ENCODE data around the gene FGF19. TPM values are rescaled to one million over a fixed set of nuclear protein-coding genes. Genes with fewer than 3 reads are reported as not detected.
"Not testable (repeated sequence)": the region's sequence is repeated elsewhere in the genome, so short reads cannot be mapped to it uniquely, and the experiment has no call there.

The FGF19 gene
- total RNA-seq, 1 experiment from 2014 or later = 0.17 TPM

DNA sequence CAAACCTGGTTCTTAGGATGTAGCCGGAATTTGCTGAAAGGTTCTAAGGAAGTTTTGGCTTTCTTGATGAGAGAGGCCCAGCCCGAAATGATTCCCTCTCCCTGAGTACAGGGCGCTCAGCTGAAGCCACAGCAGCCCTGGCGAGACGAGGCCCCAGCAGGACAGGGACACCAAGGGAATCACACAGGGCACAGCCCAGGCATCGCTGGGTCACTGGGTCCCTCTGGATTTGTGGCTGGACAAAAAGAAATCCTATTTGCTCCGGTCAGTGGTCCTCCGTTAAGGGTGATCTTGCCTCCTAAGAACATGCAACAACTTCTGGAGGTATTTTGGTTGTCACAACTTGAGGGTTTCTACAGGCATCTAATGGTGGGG, 6.4 kb downstream of the FGF19 start:
- no peak for DNase-seq (ENCODE audit: extremely low read depth, low read depth)

DNA sequence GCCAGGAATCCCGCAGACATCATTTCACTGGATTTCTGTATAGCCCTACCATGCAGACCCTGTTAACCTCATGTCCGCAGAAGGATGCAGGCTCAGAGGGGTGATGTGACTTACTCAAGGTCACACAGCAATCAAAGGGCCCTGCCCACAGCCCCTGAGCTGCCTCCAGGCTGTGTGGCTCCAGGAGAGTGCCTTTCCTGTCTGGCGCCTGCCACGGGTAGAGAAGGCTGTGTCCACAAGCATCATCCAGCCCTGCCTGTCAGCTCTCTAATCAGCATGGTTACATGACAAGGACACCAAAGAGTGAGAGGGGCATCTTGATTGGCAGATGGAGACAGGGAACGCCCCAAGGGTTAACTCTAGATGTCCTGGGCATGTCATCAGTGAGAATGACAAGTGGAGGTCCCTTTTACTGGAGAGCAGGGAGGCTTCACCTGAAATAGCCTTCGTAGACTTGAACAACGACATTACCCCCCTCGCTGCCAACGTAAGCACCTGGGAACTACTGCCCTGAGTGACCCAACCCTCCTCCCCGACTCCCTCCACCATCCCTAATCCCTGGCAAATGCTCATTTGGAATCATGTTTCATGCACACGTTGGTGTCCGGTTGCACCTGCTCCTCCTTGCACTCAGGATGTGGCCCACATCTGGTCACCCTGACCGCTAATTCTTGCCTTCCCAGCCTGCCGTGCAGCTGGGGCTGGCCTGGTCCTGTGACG, 6.9 kb downstream of the FGF19 start:
- no peak for DNase-seq (ENCODE audit: extremely low read depth, low read depth)

DNA sequence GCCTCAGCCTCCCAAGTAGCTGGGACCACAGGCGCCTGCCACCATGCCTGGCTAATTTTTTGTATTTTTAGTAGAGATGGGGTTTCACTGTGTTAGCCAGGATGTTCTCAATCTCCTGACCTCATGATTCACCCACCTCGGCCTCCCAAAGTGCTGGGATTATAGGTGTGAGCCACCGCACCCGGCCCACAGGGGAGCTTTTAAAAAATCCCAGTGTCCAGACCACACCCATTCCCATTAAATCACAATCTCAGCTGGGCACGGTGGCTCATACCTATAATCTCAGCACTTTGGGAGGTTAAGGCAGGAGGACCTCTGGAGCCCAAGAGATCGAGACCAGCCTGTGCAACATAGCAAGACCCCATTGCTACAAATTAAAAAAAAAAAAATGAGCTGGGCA, 7.8 kb downstream of the FGF19 start:
- not testable (repeated sequence) for DNase-seq (ENCODE audit: extremely low read depth, low read depth)

DNA sequence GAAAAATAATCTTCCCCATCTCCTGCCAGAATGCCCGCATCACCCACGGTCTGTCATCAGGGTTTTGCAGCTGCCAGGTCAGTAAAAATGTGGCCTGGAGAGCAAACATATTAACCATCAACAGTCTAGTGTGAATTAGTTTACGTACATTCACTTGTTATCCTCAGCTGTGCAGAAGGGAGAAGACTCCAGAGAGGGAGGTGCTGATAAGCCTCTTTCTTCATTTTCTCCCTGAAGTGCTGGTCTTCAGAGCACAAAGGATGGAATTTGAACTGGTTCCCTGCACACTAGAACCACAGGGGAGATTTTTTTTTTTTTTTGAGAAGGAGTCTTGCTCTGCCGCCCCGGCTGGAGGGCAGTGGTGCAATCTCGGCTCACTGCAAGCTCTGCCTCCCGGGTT, 8.2 kb downstream of the FGF19 start:
- no peak for DNase-seq (ENCODE audit: extremely low read depth, low read depth)

DNA sequence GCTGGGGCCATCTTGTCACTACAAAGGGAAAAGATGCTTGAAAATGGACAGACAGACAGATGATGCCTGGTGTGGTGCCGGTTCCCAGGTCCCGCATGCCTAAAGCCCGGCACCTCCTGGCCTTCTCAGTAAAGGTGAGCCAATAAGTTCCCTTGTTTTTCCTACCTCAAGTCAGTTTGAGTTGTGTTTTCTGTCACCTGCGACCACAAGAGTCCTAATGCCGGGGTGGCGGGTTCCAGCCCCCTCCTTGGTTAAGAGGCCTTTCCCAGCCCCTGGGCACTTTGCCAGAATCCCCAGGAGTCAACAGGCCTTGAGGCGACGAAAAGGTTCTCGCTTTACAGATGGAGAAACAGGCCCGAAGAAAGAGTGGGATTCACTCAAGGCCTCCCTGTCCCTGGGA, 9.0 kb downstream of the FGF19 start:
- DNase-seq (ENCODE audit: extremely low read depth, low read depth) = no peak

DNA sequence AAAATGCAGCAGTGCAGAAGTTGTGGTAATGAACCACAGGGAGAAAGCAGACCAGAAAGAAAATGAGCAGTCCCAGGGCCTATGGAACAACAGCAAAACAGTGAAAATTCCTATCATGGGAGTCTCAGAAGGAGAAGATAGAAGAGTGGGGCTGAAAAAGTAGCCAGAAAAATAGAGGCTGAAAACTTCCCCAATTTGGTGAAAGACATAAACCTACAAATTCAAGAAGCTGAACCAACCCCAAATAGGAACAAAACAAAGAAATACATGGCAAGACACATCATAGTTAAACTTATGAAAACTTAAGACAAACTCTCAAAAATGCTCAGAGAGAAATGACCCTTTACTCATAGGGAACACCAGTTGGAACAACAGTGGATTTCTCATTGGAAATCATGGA, 11.4 kb downstream of the FGF19 start:
- no peak for DNase-seq (ENCODE audit: extremely low read depth, low read depth)

DNA sequence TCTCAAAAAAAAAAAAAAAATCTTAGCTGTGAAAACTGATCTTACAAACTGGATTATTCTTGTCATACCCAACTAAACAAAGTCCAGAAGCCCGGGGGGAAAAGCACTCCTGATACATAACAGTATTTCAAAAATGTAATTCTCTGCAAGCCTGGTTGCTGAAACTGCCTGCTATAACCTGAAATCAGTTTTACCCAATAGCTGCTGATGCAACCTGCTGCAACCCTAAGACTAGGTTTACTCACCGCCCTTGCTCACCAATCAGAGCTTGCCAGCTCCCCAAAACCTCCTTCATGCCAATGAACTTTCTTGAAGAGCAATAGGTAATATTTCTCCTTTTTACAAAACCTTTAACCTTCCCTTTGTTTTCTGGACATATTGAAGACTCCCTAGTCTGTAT, 12.4 kb downstream of the FGF19 start:
- DNase-seq (ENCODE audit: extremely low read depth, low read depth) = no peak

DNA sequence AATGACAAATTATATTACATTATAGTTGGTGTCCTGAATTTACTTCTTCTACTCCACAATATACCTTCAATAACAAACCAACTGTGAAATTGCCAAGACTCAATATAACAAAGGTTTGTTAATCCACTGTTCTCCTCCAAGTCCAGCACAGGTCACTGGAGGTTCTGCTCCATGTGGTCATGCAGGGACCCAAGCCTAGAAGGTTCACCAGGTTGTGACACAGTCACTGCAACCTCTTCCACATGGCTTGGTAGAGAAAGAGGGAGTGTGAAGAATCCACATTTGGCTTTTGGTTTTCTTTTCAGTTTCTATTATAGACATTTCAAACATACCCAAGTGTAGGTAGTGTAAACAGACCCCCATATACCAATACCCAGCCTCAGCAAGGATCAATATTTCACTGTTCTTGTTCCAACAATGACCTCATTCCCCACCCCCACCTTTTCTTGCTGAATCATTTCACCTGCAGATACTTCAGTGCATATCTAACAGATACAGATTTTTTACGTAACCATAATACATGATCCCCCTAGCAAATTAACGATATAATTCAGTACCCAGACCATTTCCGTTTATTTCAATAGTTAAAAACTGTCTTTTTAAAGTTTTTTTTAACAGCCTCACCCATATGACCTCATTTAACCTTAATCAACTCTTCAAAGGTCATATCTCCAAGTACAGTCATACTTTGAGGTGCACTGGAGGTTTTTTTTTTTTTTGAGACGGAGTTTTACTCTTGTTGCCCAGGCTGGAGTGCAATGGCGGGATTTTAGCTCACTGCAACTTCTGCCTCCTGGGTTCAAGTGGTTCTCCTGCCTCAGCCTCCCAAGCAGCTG, 14.1 kb downstream of the FGF19 start:
- no peak for DNase-seq (ENCODE audit: extremely low read depth, low read depth)

DNA sequence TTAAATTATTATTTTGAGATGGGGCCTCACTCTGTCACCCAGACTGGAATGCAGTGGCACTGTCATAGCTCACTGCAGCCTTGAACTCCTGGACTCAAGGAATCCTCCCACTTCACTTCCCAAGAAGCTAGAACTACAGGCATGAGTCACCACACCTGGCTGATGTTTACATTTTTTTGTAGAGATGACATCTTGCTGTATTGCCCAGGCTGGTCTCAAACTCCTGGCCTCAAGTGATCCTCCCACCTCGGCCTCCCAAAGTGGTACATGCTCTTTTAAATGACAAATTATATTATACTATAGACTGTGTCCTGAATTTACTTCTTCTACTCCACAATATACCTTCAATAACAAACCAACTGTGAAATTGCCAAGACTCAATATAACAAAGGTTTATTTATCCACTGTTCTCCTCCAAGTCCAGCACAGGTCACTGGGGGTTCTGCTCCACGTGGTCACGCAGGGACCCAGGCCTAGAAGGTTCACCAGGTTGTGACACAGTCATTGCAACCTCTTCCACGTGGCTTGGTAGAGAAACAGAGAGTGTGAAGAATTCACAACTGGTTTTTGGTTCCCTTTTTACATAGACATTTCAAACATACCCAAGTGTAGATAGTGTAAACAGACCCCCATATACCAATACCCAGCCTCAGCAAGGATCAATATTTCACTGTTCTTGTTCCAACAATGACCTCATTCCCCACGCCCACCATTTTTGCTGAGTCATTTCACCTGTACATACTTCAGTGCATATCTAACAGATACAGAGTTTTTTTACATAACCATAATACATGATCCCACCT, 15.7 kb downstream of the FGF19 start:
- not testable (repeated sequence) for DNase-seq (ENCODE audit: extremely low read depth, low read depth)

DNA sequence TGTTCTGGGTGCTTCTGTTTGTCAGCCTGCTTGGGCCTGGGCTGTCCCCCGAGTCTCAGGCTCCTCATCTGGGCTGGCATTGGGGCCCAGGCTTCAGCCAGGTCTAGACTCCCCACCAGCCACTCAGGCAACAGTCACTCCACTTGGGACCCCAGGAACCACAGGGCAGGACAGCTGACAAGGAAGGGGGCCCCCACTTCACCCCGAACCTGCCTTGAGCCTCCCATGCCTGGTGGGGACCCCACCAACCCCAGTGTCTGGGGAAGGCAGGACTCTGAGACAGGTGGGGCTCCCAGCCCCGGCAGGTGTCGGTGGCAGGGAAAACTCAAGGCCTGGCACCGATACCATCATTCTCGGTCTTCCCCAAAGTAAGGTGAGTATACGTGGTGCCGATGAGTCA, 17.0 kb downstream of the FGF19 start:
- no peak for DNase-seq (ENCODE audit: extremely low read depth, low read depth)

DNA sequence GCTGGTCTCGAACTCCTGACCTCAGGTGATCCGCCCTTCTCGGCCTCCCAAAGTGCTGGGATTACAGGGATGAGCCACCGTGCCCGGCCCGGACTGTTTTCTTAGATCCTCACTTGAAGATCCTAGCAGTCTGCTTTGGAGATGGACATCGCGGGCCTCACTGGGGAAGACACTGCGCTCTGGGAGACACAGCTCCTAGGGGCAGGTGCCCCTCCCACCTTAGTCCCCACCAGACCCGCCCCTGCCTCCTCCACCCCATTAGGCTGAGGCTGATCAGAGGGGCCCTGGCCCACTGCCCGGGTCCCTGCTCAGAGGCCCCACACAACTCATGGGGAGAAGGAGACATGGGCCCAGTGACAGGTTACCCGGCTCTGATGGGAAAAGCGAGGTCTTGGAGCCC, 17.4 kb downstream of the FGF19 start:
- DNase-seq (ENCODE audit: extremely low read depth, low read depth) = no peak

DNA sequence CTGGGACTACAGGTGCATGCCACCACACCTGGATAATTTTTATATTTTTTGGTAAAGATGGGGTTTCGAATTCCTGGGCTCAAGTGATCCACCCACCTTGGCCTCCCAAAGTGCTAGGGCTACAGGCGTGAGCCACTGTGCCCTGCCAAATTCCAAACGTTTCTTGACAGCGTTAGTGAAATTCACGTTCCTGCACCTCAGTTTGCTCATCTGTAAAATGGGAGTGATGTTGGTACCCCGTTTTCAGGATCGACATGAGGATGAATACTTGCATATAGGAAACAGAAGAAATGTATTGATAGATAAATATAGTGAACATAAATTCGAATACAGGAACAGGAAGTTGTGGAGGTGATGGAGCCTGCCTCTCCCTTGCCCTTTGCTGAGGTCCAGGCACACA, 18.5 kb downstream of the FGF19 start:
- no peak for DNase-seq (ENCODE audit: extremely low read depth, low read depth)

DNA sequence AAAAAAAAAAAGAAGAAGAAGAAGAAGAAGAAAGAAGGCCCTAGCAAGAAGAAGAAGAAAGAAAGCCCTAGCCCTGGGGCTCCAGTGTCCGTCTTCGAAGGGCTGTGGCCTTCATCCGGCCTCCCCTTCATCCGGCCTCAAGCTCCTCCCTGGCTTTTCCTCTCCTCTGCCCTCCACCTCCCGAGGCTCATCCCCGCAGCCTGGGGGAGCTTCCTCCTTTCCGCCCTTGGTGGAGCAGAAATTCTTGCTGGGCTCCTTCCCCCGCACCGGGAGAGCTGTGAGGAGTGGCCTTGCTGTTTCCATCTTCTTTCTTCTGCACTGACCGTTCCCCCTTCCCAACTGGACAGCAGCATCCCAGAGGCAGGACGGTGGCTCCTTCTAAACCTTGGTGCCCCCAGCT, 19.2 kb downstream of the FGF19 start:
- no peak for DNase-seq (ENCODE audit: extremely low read depth, low read depth)

DNA sequence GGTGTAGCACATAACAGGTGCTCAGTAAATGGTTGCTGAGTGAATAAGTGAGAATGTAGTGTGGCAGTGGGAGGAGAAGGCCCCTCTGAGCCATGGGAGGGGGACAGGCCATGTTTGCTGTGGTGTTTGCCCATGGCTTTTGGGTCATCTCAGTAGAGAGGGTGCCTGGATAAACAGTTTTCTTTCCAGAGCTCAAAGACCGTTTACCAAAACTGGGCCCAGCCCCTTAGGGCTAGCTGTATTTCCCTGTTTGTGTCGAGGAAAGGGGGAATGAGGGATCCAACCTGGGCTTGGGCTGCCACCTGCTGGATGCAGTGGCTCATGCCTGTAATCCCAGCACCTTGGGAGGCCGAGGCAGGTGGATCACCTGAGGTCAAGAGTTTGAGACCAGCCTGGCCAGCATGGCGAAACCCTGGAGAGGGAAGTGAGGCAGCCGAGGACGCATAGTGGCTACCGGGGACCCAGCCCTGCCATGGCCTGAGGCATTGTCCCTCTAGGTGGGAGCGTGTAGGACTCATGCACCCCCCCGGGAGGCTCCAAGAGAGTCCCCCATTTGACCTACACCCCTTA, 20.0 kb downstream of the FGF19 start:
- no peak for DNase-seq (ENCODE audit: extremely low read depth, low read depth)

DNA sequence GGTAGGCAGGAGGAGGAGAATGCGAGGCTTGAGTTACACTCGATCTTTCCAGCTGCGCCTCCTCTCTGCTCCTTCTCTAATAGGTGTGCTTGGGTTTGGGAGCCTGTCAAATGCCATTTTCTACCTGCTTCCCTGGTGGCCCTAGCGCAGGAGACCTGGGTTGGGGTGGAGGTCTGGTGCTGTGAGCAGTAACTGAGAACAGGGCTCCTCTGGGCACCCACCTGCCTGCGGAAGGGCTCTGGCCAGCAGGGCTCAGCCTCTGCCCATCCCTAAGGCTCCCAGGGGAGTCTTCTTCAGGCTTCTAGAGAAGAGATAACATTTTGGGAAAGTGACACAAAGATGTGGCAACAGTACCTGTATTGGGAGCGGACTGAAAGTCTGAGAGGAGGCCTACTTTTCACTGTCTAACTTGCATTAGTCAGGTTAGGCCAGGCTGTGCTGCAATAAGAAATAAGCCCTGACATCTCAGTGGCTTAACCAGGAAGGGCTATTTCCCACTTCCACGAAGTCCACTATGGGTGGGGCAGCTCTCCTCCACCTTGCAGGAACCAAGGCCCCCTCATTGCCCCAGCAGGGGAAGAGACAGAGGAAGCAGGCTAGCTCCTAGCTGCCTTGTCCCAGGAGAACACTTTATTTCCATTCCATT, 21.0 kb downstream of the FGF19 start:
- no peak for DNase-seq (ENCODE audit: extremely low read depth, low read depth)

DNA sequence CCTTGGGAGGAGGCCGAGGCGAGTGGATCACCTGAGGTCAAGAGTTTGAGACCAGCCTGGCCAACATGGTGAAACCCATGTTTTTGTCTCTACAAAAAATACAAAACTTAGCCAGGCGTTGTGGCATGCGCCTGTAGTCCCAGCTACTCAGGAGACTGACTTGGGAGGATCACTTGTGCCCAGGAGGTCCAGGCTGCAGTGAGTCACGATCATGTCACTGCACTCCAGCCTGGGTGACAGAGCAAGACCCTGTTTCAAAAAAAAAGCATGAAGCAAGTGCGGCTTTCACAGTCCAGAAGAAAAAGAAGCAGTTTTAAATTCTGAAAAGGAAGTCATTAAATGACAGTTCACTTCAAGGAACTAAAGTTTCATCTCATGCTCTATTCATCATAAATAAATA, 21.6 kb downstream of the FGF19 start:
- DNase-seq (ENCODE audit: extremely low read depth, low read depth) = no peak

DNA sequence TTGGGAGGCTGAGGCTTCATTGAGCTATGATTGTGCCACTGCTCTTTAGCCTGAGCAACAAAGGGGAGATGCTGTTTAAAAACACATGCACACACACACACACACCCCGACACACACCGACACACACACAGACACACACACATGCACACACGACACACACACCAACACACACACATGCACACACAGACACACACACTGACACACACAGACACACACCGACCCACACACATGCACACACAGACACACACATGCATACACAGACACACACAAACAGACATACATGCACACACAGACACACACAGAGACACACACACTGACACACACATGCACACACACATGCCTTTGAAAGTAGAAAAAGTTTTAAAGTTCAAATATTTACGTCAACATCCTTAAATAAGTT, 23.1 kb downstream of the FGF19 start:
- DNase-seq (ENCODE audit: extremely low read depth, low read depth) = no peak

DNA sequence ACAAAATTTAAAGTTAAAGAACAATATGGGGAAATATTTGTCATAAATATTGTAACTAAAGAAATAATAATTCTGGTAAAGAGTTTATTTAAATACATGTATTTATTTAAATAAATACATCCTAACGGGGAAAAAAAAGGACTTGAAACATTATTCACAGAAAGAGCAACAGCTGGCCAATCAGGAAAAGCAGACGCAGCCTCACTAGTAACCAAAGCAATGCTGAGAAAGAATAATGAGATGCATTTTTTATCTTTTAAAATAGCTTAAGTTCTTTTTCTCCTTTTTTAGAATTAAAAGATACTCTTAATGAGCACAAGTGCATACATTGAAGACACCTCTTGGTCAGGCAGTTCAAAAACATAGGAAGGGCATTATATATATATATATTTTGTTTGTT, 26.1 kb downstream of the FGF19 start:
- no peak for DNase-seq (ENCODE audit: extremely low read depth, low read depth)

DNA sequence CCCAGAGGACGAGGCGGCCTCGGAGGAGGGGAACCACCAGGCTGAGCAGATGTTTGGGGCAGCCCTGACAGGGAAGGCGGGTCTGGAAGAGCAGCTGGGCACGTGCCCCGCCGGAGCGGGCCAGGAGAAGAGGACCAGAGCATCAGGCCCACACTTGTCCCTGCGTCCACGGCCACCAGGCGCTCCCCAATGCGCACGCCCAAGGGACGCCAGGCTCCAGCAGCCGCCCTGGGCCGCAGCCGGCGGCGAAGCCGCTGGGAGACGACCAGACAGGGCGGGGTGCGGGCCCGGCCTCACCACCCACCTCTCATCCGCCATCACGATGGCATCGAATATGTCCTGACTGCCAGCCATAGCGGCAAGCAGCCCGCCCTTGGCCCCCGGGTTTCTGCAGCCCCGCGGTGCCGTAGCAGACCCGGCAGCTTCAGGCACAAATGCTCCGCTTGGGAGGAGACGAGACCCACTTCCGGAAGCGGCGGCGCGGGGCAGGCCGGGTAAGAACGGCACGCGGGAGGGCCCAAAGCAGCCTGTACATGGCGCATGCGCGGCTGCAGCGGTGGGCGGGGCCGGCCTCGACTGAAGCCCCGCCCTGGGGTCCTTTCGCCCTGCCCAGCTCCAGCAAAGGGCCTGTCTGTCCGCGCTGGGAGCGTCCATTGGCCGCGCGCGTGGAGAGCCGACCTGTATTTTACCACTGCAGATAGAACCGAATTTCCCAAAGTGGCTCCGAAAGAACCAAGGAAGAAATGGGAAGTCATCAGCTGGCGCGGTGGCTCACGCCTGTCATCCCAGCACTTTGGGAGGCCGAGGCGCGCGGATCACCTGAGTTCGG, 28.7 kb downstream of the FGF19 start, which contains the start of gene LTO1:
LTO1 (minus strand) TSS at position 468 of the 829 bp plus-strand sequence; CDS start at position 354, 114 bp downstream.
- peak; percentile 91 for DNase-seq (ENCODE audit: extremely low read depth, low read depth)
